Measurements from ENCODE around the gene MAP3K20.
"Not testable (repeated sequence)": the region's sequence is repeated elsewhere in the genome, so short reads cannot be mapped to it uniquely, and the experiment has no call there.

The MAP3K20 gene

GRCh38 chr2:173163357-173163756 is 87.7 kb downstream of the MAP3K20 start:
- H3K27me3 ChIP-seq (ENCODE audit: control insufficient read depth, insufficient read depth, low read length); H3K4me1 ChIP-seq (ENCODE audit: control insufficient read depth, insufficient read depth, low read length); H3K36me3 ChIP-seq (ENCODE audit: control insufficient read depth, insufficient read depth, low read length); H3K4me3 ChIP-seq (ENCODE audit: low read depth, low read length); H3K9me3 ChIP-seq (ENCODE audit: control insufficient read depth, insufficient read depth, low read length); H3K9ac ChIP-seq (ENCODE audit: low read depth, low read length); H3K27ac ChIP-seq (ENCODE audit: low read depth, low read length): not testable (repeated sequence)

DNA sequence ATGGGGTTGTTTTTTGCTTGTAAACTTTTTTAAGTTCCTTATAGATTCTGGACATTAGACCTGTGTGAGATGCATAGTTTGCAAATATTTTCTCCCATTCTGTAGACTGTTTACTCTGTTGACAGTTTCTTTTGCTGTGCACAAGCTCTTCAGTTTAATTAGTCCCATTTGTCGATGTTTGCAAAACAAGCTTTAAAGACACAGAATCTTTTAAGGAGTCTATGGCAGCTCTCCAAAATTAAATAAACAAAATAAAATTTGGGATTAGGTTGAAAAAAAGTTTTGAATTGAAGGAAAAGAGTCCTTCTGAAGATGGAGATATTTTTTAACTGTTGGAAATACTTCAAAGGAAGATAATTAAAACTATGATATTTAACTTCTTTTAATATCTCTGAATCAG is 88.8 kb downstream of the MAP3K20 start:
- Histone ChIP-seq H3K27ac (ENCODE audit: low read depth, low read length) (no peak overlapping the region), H3K9me3 (ENCODE audit: control insufficient read depth, insufficient read depth, low read length) (no peaks in the 10 kb centered on the region), H3K36me3 (ENCODE audit: control insufficient read depth, insufficient read depth, low read length) (no peaks in the 10 kb centered on the region), H3K4me1 (ENCODE audit: control insufficient read depth, insufficient read depth, low read length) (no peaks in the 10 kb centered on the region), H3K27me3 (ENCODE audit: control insufficient read depth, insufficient read depth, low read length) (no peaks in the 10 kb centered on the region), H3K9ac (ENCODE audit: low read depth, low read length) (no peak overlapping the region), H3K4me3 (ENCODE audit: low read depth, low read length) (no peak overlapping the region)

GRCh38 chr2:173165443-173166238 is 90.0 kb downstream of the MAP3K20 start:
- H3K27me3 ChIP-seq (ENCODE audit: control insufficient read depth, insufficient read depth, low read length), result no peaks in the 10 kb centered on the region
- H3K9me3 ChIP-seq (ENCODE audit: control insufficient read depth, insufficient read depth, low read length), result no peaks in the 10 kb centered on the region
- no peak overlapping the region for H3K4me3 ChIP-seq (ENCODE audit: low read depth, low read length)
- no peaks in the 10 kb centered on the region for H3K36me3 ChIP-seq (ENCODE audit: control insufficient read depth, insufficient read depth, low read length)
- no peaks in the 10 kb centered on the region for H3K4me1 ChIP-seq (ENCODE audit: control insufficient read depth, insufficient read depth, low read length)
- no peak overlapping the region for H3K27ac ChIP-seq (ENCODE audit: low read depth, low read length)
- no peak overlapping the region for H3K9ac ChIP-seq (ENCODE audit: low read depth, low read length)

GRCh38 chr2:173171321-173171720 is 95.7 kb downstream of the MAP3K20 start:
- no peak overlapping the region for H3K9ac ChIP-seq (ENCODE audit: low read depth, low read length)
- H3K27ac ChIP-seq (ENCODE audit: low read depth, low read length), result no peak overlapping the region
- no peak overlapping the region for H3K4me3 ChIP-seq (ENCODE audit: low read depth, low read length)
- H3K9me3 ChIP-seq (ENCODE audit: control insufficient read depth, insufficient read depth, low read length), result no peaks in the 10 kb centered on the region
- no peaks in the 10 kb centered on the region for H3K4me1 ChIP-seq (ENCODE audit: control insufficient read depth, insufficient read depth, low read length)
- H3K36me3 ChIP-seq (ENCODE audit: control insufficient read depth, insufficient read depth, low read length), result no peaks in the 10 kb centered on the region
- H3K27me3 ChIP-seq (ENCODE audit: control insufficient read depth, insufficient read depth, low read length), result no peaks in the 10 kb centered on the region

GRCh38 chr2:173171924-173172643 is 96.4 kb downstream of the MAP3K20 start:
- no peak overlapping the region for H3K9ac ChIP-seq (ENCODE audit: low read depth, low read length)
- no peaks in the 10 kb centered on the region for H3K4me1 ChIP-seq (ENCODE audit: control insufficient read depth, insufficient read depth, low read length)

DNA sequence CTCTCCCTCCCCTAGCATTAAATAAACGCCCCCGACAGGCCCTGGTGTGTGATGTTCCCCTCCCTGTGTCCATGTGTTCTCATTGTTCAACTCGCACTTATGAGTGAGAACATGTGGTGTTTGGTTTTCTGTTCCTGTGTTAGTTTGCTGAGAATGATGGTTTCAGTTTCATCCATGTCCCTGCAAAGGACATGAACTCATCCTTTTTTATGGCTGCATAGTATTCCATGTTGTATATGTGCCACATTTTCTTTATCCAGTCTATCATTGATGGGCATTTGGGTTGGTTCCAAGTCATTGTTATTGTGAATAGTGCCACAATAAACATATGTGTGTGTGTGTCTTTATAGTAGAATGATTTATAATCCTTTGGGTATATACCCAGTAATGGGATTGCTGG is 98.7 kb downstream of the MAP3K20 start:
- not testable (repeated sequence) for H3K4me1 ChIP-seq (ENCODE audit: control insufficient read depth, insufficient read depth, low read length); H3K36me3 ChIP-seq (ENCODE audit: control insufficient read depth, insufficient read depth, low read length); H3K27me3 ChIP-seq (ENCODE audit: control insufficient read depth, insufficient read depth, low read length); H3K4me3 ChIP-seq (ENCODE audit: low read depth, low read length); H3K9me3 ChIP-seq (ENCODE audit: control insufficient read depth, insufficient read depth, low read length); H3K9ac ChIP-seq (ENCODE audit: low read depth, low read length); H3K27ac ChIP-seq (ENCODE audit: low read depth, low read length)

More at GRCh38 chr2:173171924-173172643, 96.4 kb downstream of the MAP3K20 start:
- H3K9me3 ChIP-seq (ENCODE audit: control insufficient read depth, insufficient read depth, low read length), result no peaks in the 10 kb centered on the region
- H3K36me3 ChIP-seq (ENCODE audit: control insufficient read depth, insufficient read depth, low read length), result no peaks in the 10 kb centered on the region
- no peak overlapping the region for H3K27ac ChIP-seq (ENCODE audit: low read depth, low read length)
- no peak overlapping the region for H3K4me3 ChIP-seq (ENCODE audit: low read depth, low read length)
- no peaks in the 10 kb centered on the region for H3K27me3 ChIP-seq (ENCODE audit: control insufficient read depth, insufficient read depth, low read length)

GRCh38 chr2:173175222-173175621 is 99.6 kb downstream of the MAP3K20 start:
- no peaks in the 10 kb centered on the region for H3K4me1 ChIP-seq (ENCODE audit: control insufficient read depth, insufficient read depth, low read length)
- no peaks in the 10 kb centered on the region for H3K36me3 ChIP-seq (ENCODE audit: control insufficient read depth, insufficient read depth, low read length)
- H3K27me3 ChIP-seq (ENCODE audit: control insufficient read depth, insufficient read depth, low read length), result no peaks in the 10 kb centered on the region
- H3K9me3 ChIP-seq (ENCODE audit: control insufficient read depth, insufficient read depth, low read length), result no peaks in the 10 kb centered on the region
- H3K27ac ChIP-seq (ENCODE audit: low read depth, low read length), result no peak overlapping the region
- H3K9ac ChIP-seq (ENCODE audit: low read depth, low read length), result no peak overlapping the region
- H3K4me3 ChIP-seq (ENCODE audit: low read depth, low read length), result no peak overlapping the region

DNA sequence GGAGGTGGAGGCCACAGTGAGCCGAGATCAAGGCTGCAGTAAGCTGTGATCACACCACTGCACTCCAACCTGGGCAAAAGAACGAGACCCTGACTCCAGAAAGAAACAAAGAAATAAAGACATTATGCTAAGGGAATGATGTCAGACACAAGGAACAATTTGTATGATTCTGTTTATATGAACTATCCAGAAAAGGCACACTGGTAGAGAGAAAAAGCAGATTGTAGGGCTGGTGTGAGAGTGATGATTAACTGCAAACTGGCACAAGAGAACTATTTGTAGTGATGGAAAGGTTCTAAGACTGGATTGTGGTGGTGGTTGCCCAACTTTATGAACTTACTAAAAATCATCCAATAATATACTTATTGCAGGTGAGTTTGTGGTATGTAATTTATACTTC is 106.3 kb downstream of the MAP3K20 start:
- no peaks in the 10 kb centered on the region for H3K36me3 ChIP-seq (ENCODE audit: control insufficient read depth, insufficient read depth, low read length)
- H3K9ac ChIP-seq (ENCODE audit: low read depth, low read length), result no peak overlapping the region
- no peak overlapping the region for H3K4me3 ChIP-seq (ENCODE audit: low read depth, low read length)
- H3K4me1 ChIP-seq (ENCODE audit: control insufficient read depth, insufficient read depth, low read length), result peaks cover 8% of the 10 kb centered on the region
- no peak overlapping the region for H3K27ac ChIP-seq (ENCODE audit: low read depth, low read length)
- H3K27me3 ChIP-seq (ENCODE audit: control insufficient read depth, insufficient read depth, low read length), result no peaks in the 10 kb centered on the region
- no peaks in the 10 kb centered on the region for H3K9me3 ChIP-seq (ENCODE audit: control insufficient read depth, insufficient read depth, low read length)

- H3K9ac ChIP-seq (ENCODE audit: low read depth, low read length), result no peak overlapping the region
- no peak overlapping the region for H3K4me3 ChIP-seq (ENCODE audit: low read depth, low read length)
- H3K9me3 ChIP-seq (ENCODE audit: control insufficient read depth, insufficient read depth, low read length), result no peaks in the 10 kb centered on the region
- H3K36me3 ChIP-seq (ENCODE audit: control insufficient read depth, insufficient read depth, low read length), result no peaks in the 10 kb centered on the region
- H3K27ac ChIP-seq (ENCODE audit: low read depth, low read length), result peak overlapping the region; percentile 36
- H3K27me3 ChIP-seq (ENCODE audit: control insufficient read depth, insufficient read depth, low read length), result no peaks in the 10 kb centered on the region
- peaks cover 17% of the 10 kb centered on the region for H3K4me1 ChIP-seq (ENCODE audit: control insufficient read depth, insufficient read depth, low read length)
These were observed 108.7 kb downstream of the MAP3K20 start for GRCh38 chr2:173184031-173185004.

DNA sequence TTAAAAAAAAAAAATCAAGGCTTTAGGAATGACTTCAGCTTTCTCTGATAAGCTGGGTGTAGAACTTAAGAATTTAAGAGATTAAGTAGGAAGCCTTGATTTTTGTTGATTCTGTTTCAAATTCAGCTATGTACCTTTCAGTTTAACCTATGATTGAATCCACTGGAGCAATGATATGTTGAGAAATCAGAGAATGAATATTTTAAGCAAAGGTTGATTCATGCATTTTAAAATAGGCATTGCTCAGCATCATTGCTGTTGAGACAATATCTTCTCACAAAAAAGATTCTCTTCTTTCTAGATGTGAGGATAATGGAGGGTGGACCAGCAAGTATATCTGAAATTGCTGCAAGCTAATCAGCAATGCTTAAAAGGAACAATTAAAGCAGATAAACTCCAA is 109.8 kb downstream of the MAP3K20 start:
- no peaks in the 10 kb centered on the region for H3K36me3 ChIP-seq (ENCODE audit: control insufficient read depth, insufficient read depth, low read length)
- no peak overlapping the region for H3K4me3 ChIP-seq (ENCODE audit: low read depth, low read length)
- H3K9me3 ChIP-seq (ENCODE audit: control insufficient read depth, insufficient read depth, low read length), result no peaks in the 10 kb centered on the region
- H3K4me1 ChIP-seq (ENCODE audit: control insufficient read depth, insufficient read depth, low read length), result peaks cover 17% of the 10 kb centered on the region
- no peaks in the 10 kb centered on the region for H3K27me3 ChIP-seq (ENCODE audit: control insufficient read depth, insufficient read depth, low read length)
- H3K9ac ChIP-seq (ENCODE audit: low read depth, low read length), result no peak overlapping the region
- no peak overlapping the region for H3K27ac ChIP-seq (ENCODE audit: low read depth, low read length)
